GM18526 (cell line): ENCODE measurements around the gene ZNF333.

Experiments used
- POLR2A ChIP-seq: IDR thresholded peaks from 3 replicates; pipeline ENCODE4 v1.6.1; 2011; ENCODE audit not compliant: insufficient read length; ENCODE audit errors: extremely low read depth

The ZNF333 gene

GRCh38 chr19:14733574-14733973 is 43.7 kb downstream of the ZNF333 start:
- no peak for TF ChIP-seq POLR2A

- no peak for TF ChIP-seq POLR2A
Observed at GRCh38 chr19:14735915-14736314, 46.1 kb downstream of the ZNF333 start.

GRCh38 chr19:14746886-14747285 is 57.0 kb downstream of the ZNF333 start:
- TF ChIP-seq POLR2A: no peak

- TF ChIP-seq POLR2A: no peak
Observed at GRCh38 chr19:14748601-14749000, 58.8 kb downstream of the ZNF333 start.

GRCh38 chr19:14758816-14759215 is 69.0 kb downstream of the ZNF333 start:
- no peak for TF ChIP-seq POLR2A

- no peak for TF ChIP-seq POLR2A
Observed at GRCh38 chr19:14761607-14762006, 71.8 kb downstream of the ZNF333 start.

GRCh38 chr19:14762111-14762510 is 72.3 kb downstream of the ZNF333 start:
- no peak for TF ChIP-seq POLR2A

GRCh38 chr19:14763497-14764145 is 73.8 kb downstream of the ZNF333 start:
- TF ChIP-seq POLR2A: no peak

GRCh38 chr19:14764401-14764800 is 74.6 kb downstream of the ZNF333 start:
- TF ChIP-seq POLR2A: no peak

- no peak for TF ChIP-seq POLR2A
Observed at GRCh38 chr19:14767466-14767971, 77.7 kb downstream of the ZNF333 start.

GRCh38 chr19:14768001-14768400 is 78.2 kb downstream of the ZNF333 start:
- no peak for TF ChIP-seq POLR2A

GRCh38 chr19:14769201-14769600 is 79.4 kb downstream of the ZNF333 start:
- no peak for TF ChIP-seq POLR2A

GRCh38 chr19:14770136-14770535 is 80.3 kb downstream of the ZNF333 start:
- no peak for TF ChIP-seq POLR2A

GRCh38 chr19:14770944-14771839 is 81.3 kb downstream of the ZNF333 start:
- TF ChIP-seq POLR2A: no peak

GRCh38 chr19:14772467-14772866 is 82.6 kb downstream of the ZNF333 start:
- TF ChIP-seq POLR2A: no peak

GRCh38 chr19:14772995-14773394 is 83.1 kb downstream of the ZNF333 start:
- TF ChIP-seq POLR2A: no peak

- no peak for TF ChIP-seq POLR2A
Observed at GRCh38 chr19:14774373-14774772, 84.5 kb downstream of the ZNF333 start.
